ENCODE results near the gene KCNQ1. TPM values are rescaled to one million over a fixed set of nuclear protein-coding genes. Genes with fewer than 3 reads are reported as not detected.
A peak's percentile ranks its signal among the peaks of the same experiment; 100 is the strongest.

The KCNQ1 gene
- total RNA-seq, 1 donor from 2014 or later, result 1.6 TPM

GRCh38 chr11:2841411-2842190, 396.8 kb downstream of the KCNQ1 start:
- TF ChIP-seq CTCF (IDR thresholded peaks at IDR 0.05; ENCODE audit: insufficient read depth, low read length, severe bottlenecking), result no peak
- DNase-seq (ENCODE audit: low read depth) (no peak), FAIRE-seq (no peak)
- Histone ChIP-seq H3K36me3 (ENCODE audit: control insufficient read depth, insufficient read depth, low read length) (no peaks in the 10 kb centered on the region), H3K4me3 (ENCODE audit: low read depth, low read length) (no peak overlapping the region), H3K27me3 (ENCODE audit: control insufficient read depth, insufficient read depth, low read length) (peaks cover 3% of the 10 kb centered on the region)

- no peak overlapping the region for H3K4me3 ChIP-seq (ENCODE audit: low read depth, low read length)
- FAIRE-seq (no peak), DNase-seq (ENCODE audit: low read depth) (no peak)
- peaks cover 1% of the 10 kb centered on the region for H3K27me3 ChIP-seq (ENCODE audit: control insufficient read depth, insufficient read depth, low read length)
- no peaks in the 10 kb centered on the region for H3K36me3 ChIP-seq (ENCODE audit: control insufficient read depth, insufficient read depth, low read length)
- no peak for TF ChIP-seq CTCF (IDR thresholded peaks at IDR 0.05; ENCODE audit: insufficient read depth, low read length, severe bottlenecking)
These were observed 398.1 kb downstream of the KCNQ1 start for GRCh38 chr11:2842876-2843275.

GRCh38 chr11:2843551-2843950, 398.7 kb downstream of the KCNQ1 start:
- Histone ChIP-seq H3K27me3 (ENCODE audit: control insufficient read depth, insufficient read depth, low read length) (no peaks in the 10 kb centered on the region), H3K36me3 (ENCODE audit: control insufficient read depth, insufficient read depth, low read length) (no peaks in the 10 kb centered on the region), H3K4me3 (ENCODE audit: low read depth, low read length) (no peak overlapping the region)
- no peak for TF ChIP-seq CTCF (IDR thresholded peaks at IDR 0.05; ENCODE audit: insufficient read depth, low read length, severe bottlenecking)
- no peak for DNase-seq (ENCODE audit: low read depth)
- FAIRE-seq, result no peak

GRCh38 chr11:2844116-2844842, 399.5 kb downstream of the KCNQ1 start:
- no peaks in the 10 kb centered on the region for H3K27me3 ChIP-seq (ENCODE audit: control insufficient read depth, insufficient read depth, low read length)
- H3K36me3 ChIP-seq (ENCODE audit: control insufficient read depth, insufficient read depth, low read length), result no peaks in the 10 kb centered on the region
- H3K4me3 ChIP-seq (ENCODE audit: low read depth, low read length), result no peak overlapping the region
- no peak for TF ChIP-seq CTCF (IDR thresholded peaks at IDR 0.05; ENCODE audit: insufficient read depth, low read length, severe bottlenecking)
- peak; percentile 10 for DNase-seq (ENCODE audit: low read depth)
- FAIRE-seq, result no peak

GRCh38 chr11:2844996-2845395, 400.2 kb downstream of the KCNQ1 start:
- no peak for FAIRE-seq
- Histone ChIP-seq H3K27me3 (ENCODE audit: control insufficient read depth, insufficient read depth, low read length) (no peaks in the 10 kb centered on the region), H3K36me3 (ENCODE audit: control insufficient read depth, insufficient read depth, low read length) (no peaks in the 10 kb centered on the region), H3K4me3 (ENCODE audit: low read depth, low read length) (no peak overlapping the region)
- DNase-seq (ENCODE audit: low read depth), result no peak
- TF ChIP-seq CTCF (IDR thresholded peaks at IDR 0.05; ENCODE audit: insufficient read depth, low read length, severe bottlenecking), result no peak

Measured in bronchial epithelial cell (primary cell).